HCT116 (cell line): ENCODE results near the gene ARF1. TPM values are rescaled to one million over a fixed set of nuclear protein-coding genes. Genes with fewer than 3 reads are reported as not detected.

ENCODE experiments used
- ATAC-seq: fragments of 200-7000 bp; cut with Tn5 transposase; 2 replicates; pipeline ENCODE4 v1.9.1; 2020; ENCODE audit warnings: mild to moderate bottlenecking, moderate library complexity
- BruUV-seq: library from RNA; stranded (reverse); fragments of 400-500 nt; replicated peaks from 2 replicates; lab custom pipeline; 2021; lab: Mats Ljungman, UMichigan
- CTCF ChIA-PET: fragments of 300-600 bp; sonication (Branson Sonifier 250); formaldehyde crosslinking; loops from one replicate; lab custom pipeline; 2021; ENCODE audit warnings: antibody characterized with exemption; lab: Charles Lee
- POLR2A ChIA-PET: fragments of 300-600, 350-600 bp; sonication (Branson Sonifier 250); formaldehyde crosslinking; loops from one replicate; lab custom pipeline; 2021; ENCODE audit warnings: antibody characterized with exemption; lab: Charles Lee
- RAD21 ChIA-PET, 2 experiments: fragments of 300-600 bp; sonication (Branson Sonifier 250); formaldehyde crosslinking; loops; one replicate each; lab custom pipeline; 2023; ENCODE audit warnings: low total read pairs in 2 of 2; ENCODE audit not compliant: uncharacterized antibody in 2 of 2, unreplicated experiment in 2 of 2, low non-redundant PET in 1 of 2; lab: Charles Lee
- DNase-seq: peaks from one replicate; pipeline ENCODE4 v3.0.0-alpha.2; 2010; ENCODE audit warnings: low read depth, low spot score
- H2AFZ ChIP-seq: fragments of 200-600 bp; shearing (Covaris generic), sonication (generic); 2 replicates; pipeline ENCODE4 v1.6.1; 2017; ENCODE audit warnings: low read depth, mixed run types, mixed read lengths, antibody characterized with exemption, low read length; ENCODE audit not compliant: poor library complexity, severe bottlenecking
- H3K27ac ChIP-seq: 2 replicates; pipeline ENCODE4 v1.5.1; 2012; ENCODE audit warnings: low read depth, low read length
- H3K27me3 ChIP-seq: fragments of 200-600 bp; sonication (generic); 2 replicates; pipeline ENCODE4 v1.6.1; 2016; ENCODE audit warnings: mixed run types, low read length, mixed read lengths; ENCODE audit not compliant: insufficient read depth
- H3K36me3 ChIP-seq, 2 experiments: fragments of 200-500 bp in 1 of 2; fragments of 200-600 bp in 1 of 2; sonication (Bioruptor generic) in 1 of 2; sonication (generic) in 1 of 2; 2 replicates each; pipeline versions ENCODE4 v1.5.1 to v1.6.1; 2014 to 2016; ENCODE audit warnings: low read length in 2 of 2, inconsistent platforms in 1 of 2, mixed read lengths in 1 of 2, mixed run types in 1 of 2; ENCODE audit not compliant: insufficient read depth in 2 of 2, control insufficient read depth in 1 of 2
- H3K4me1 ChIP-seq, 2 experiments: fragments of 200-600 bp in 1 of 2; sonication (generic) in 1 of 2; 2 replicates each; pipeline versions ENCODE4 v1.5.1 to v1.6.1; 2012 to 2017; ENCODE audit warnings: low read length in 2 of 2, inconsistent platforms in 1 of 2, mild to moderate bottlenecking in 1 of 2, mixed read lengths in 1 of 2, mixed run types in 1 of 2, moderate library complexity in 1 of 2; ENCODE audit not compliant: insufficient read depth in 2 of 2, control insufficient read depth in 1 of 2
- H3K4me2 ChIP-seq: fragments of 200-600 bp; sonication (generic); 2 replicates; pipeline ENCODE4 v1.6.1; 2017; ENCODE audit warnings: mixed run types, low read length, mixed read lengths
- H3K4me3 ChIP-seq, 2 experiments: fragments of 200-600 bp in 1 of 2; sonication (generic) in 1 of 2; replicated peaks in 1 of 2; 2 replicates each; pipeline ENCODE4 v1.5.1; 2011 to 2016; ENCODE audit warnings: low read length in 2 of 2, control low read depth in 1 of 2, low read depth in 1 of 2, mild to moderate bottlenecking in 1 of 2, mixed read lengths in 1 of 2, mixed run types in 1 of 2
- H3K79me2 ChIP-seq: fragments of 200-600 bp; sonication (generic); 2 replicates; pipeline ENCODE4 v1.6.1; 2017; ENCODE audit warnings: mild to moderate bottlenecking, mixed run types, low read length, moderate library complexity, mixed read lengths; ENCODE audit not compliant: insufficient read depth
- H3K9ac ChIP-seq: fragments of 200-600 bp; sonication (generic); 2 replicates; pipeline ENCODE4 v1.6.1; 2016; ENCODE audit warnings: low read length, mixed read lengths
- H3K9me2 ChIP-seq: fragments of 200-600 bp; sonication (generic), shearing (Covaris generic); 2 replicates; pipeline ENCODE4 v1.6.1; 2017; ENCODE audit warnings: mixed run types, mild to moderate bottlenecking, moderate library complexity; ENCODE audit not compliant: insufficient read depth
- H3K9me3 ChIP-seq, 2 experiments: fragments of 200-500 bp in 1 of 2; fragments of 200-600 bp in 1 of 2; sonication (Bioruptor generic) in 1 of 2; sonication (generic) in 1 of 2; 2 replicates each; pipeline ENCODE4 v1.6.1; 2014 to 2017; ENCODE audit warnings: low read length in 2 of 2, mixed read lengths in 2 of 2, inconsistent platforms in 1 of 2, low read depth in 1 of 2, mild to moderate bottlenecking in 1 of 2, mixed run types in 1 of 2, moderate library complexity in 1 of 2; ENCODE audit not compliant: control insufficient read depth in 1 of 2, insufficient read depth in 1 of 2
- H4K20me1 ChIP-seq: fragments of 200-600 bp; sonication (generic), shearing (Covaris generic); 2 replicates; pipeline ENCODE4 v1.6.1; 2017; ENCODE audit warnings: mixed run types, mild to moderate bottlenecking, moderate library complexity; ENCODE audit not compliant: insufficient read depth
- CTCF ChIP-seq, 3 experiments: fragments of 200-600 bp in 1 of 3; sonication (generic) in 1 of 3; IDR thresholded peaks in 2 of 3; conservative IDR thresholded peaks in 1 of 3; 2 replicates each; pipeline ENCODE4 v1.5.1; 2012 to 2017; ENCODE audit warnings: low read depth in 2 of 3, low read length in 2 of 3, antibody characterized with exemption in 1 of 3, borderline replicate concordance in 1 of 3, control low read depth in 1 of 3, mild to moderate bottlenecking in 1 of 3, mixed read lengths in 1 of 3, mixed run types in 1 of 3, moderate library complexity in 1 of 3; ENCODE audit not compliant: insufficient read depth in 1 of 3
- EGR1 ChIP-seq: IDR thresholded peaks from 2 replicates; pipeline ENCODE4 v1.6.1; 2012; ENCODE audit warnings: low read depth
- ELF1 ChIP-seq: IDR thresholded peaks from 2 replicates; pipeline ENCODE4 v1.6.1; 2012; ENCODE audit warnings: low read depth, borderline replicate concordance
- EZH2 ChIP-seq: fragments of 200-600 bp; sonication (generic); IDR thresholded peaks from 2 replicates; pipeline ENCODE4 v1.6.1; 2017; ENCODE audit warnings: antibody characterized with exemption, mixed run types
- EZH2phosphoT487 ChIP-seq: fragments of 200-600 bp; IDR thresholded peaks from 2 replicates; pipeline ENCODE4 v1.6.1; 2018; ENCODE audit warnings: antibody characterized with exemption, borderline replicate concordance
- FOSL1 ChIP-seq: IDR thresholded peaks from 2 replicates; pipeline ENCODE4 v1.6.1; 2012; ENCODE audit warnings: low read depth
- JUND ChIP-seq: IDR thresholded peaks from 2 replicates; pipeline ENCODE4 v1.6.1; 2012
- MAX ChIP-seq: IDR thresholded peaks from 2 replicates; pipeline ENCODE4 v1.6.1; 2012
- POLR2AphosphoS5 ChIP-seq: IDR thresholded peaks from 2 replicates; pipeline ENCODE4 v1.6.1; 2011; ENCODE audit warnings: mild to moderate bottlenecking, low read depth, low read length, moderate library complexity
- REST ChIP-seq: IDR thresholded peaks from 2 replicates; pipeline ENCODE4 v1.6.1; 2012; ENCODE audit warnings: low read depth
- ZBTB33 ChIP-seq: IDR thresholded peaks from 2 replicates; pipeline ENCODE4 v1.6.1; 2011; ENCODE audit warnings: mild to moderate bottlenecking, low read length, moderate library complexity; ENCODE audit not compliant: insufficient replicate concordance; ENCODE audit errors: extremely low read depth
- ZFX ChIP-seq: fragments of 450-650 bp; IDR thresholded peaks from 2 replicates; pipeline ENCODE4 v1.6.1; 2017
- intact Hi-C: fragments of 100-400 bp; cut with micrococcal nuclease; formaldehyde crosslinking; loops from 2 replicates; pipeline ENCODE4 v1.10.0; 2022
- total RNA-seq: library from RNA; stranded (reverse); gene quantifications from one replicate; pipeline ENCODE4 v1.2.1, GENCODE V29; 2021; ENCODE audit not compliant: unreplicated experiment

ARF1 gene
- total RNA-seq, 1 experiment from 2014 or later, result 394 TPM

- RAD21 ChIA-PET, result interaction anchor here in 1 of 2 experiments (0.5 kb wide), 1 partner anchor 360 kb away, joined by 7 read pairs; the partner anchor contains the start of gene TRIM11
These were observed 35.9 kb upstream of the ARF1 start for GRCh38 chr1:228046421-228047182.

GRCh38 chr1:228047183-228047466, 35.4 kb upstream of the ARF1 start:
- no peaks in the 10 kb centered on the region for H3K36me3 ChIP-seq
- H3K4me2 ChIP-seq, result no peak overlapping the region
- DNase-seq (no peak), ATAC-seq (no peak)
- no peaks in the 10 kb centered on the region for H3K9me3 ChIP-seq
- no peaks in the 10 kb centered on the region for H3K79me2 ChIP-seq
- intact Hi-C loops, result no loop called here
- H3K27me3 ChIP-seq, result 0 out of 2 replicates have a peak, but pooled peaks cover 5% of the 10 kb centered on the region
- H2AFZ ChIP-seq, result no peak overlapping the region
- H3K4me3 ChIP-seq, result no peak overlapping the region
- ChIA-PET POLR2A (no interaction called here), CTCF (no interaction called here), RAD21 (interaction anchor here in 1 of 2 experiments (0.5 kb wide), 1 partner anchor 360 kb away, joined by 7 read pairs; the partner anchor contains the start of gene TRIM11)
- no TSS peak for BruUV-seq
- no peaks in the 10 kb centered on the region for H3K4me1 ChIP-seq
- no peak overlapping the region for H3K27ac ChIP-seq
- no peak overlapping the region for H3K9ac ChIP-seq
- H4K20me1 ChIP-seq, result no peaks in the 10 kb centered on the region
- H3K9me2 ChIP-seq, result no peaks in the 10 kb centered on the region
- TF ChIP-seq ZBTB33 (no peak), EZH2 (no peak), MAX (no peak), JUND (no peak), EGR1 (no peak), EZH2phosphoT487 (no peak), ELF1 (no peak), REST (no peak), FOSL1 (no peak), CTCF (IDR thresholded peaks at IDR 0.05 in 2 of 3, conservative IDR thresholded peaks at IDR 0.05 in 1 of 3; ENCODE audit: borderline replicate concordance in 1 of 3, insufficient read depth in 1 of 3, low read depth in 2 of 3, low read length in 2 of 3) (no peak), ZFX (no peak)

More at GRCh38 chr1:228046421-228047182, 35.9 kb upstream of the ARF1 start:
- H3K4me3 ChIP-seq, result no peak overlapping the region
- ChIA-PET POLR2A (no interaction called here), CTCF (no interaction called here)
- no peaks in the 10 kb centered on the region for H3K9me3 ChIP-seq
- no peaks in the 10 kb centered on the region for H3K79me2 ChIP-seq
- no peak overlapping the region for H3K9ac ChIP-seq
- no peaks in the 10 kb centered on the region for H3K36me3 ChIP-seq
- H3K9me2 ChIP-seq, result no peaks in the 10 kb centered on the region
- no peaks in the 10 kb centered on the region for H4K20me1 ChIP-seq
- no peak overlapping the region for H3K27ac ChIP-seq
- no peak for TF ChIP-seq POLR2AphosphoS5
- DNase-seq (no peak), ATAC-seq (no peak)
- no TSS peak for BruUV-seq
- H3K4me2 ChIP-seq, result no peak overlapping the region
- no peak overlapping the region for H2AFZ ChIP-seq
- H3K27me3 ChIP-seq, result 0 out of 2 replicates have a peak, but pooled peaks cover 5% of the 10 kb centered on the region
- intact Hi-C loops, result no loop called here
- no peaks in the 10 kb centered on the region for H3K4me1 ChIP-seq
